HG02571 (cell line): ENCODE data around the gene ADRA1B.

ENCODE experiments used
- ATAC-seq: cut with Tn5 transposase; IDR thresholded peaks from one replicate; pipeline ENCODE4 v1.9.1; 2021; ENCODE audit warnings: mild to moderate bottlenecking, moderate library complexity; ENCODE audit not compliant: unreplicated experiment

ADRA1B gene

DNA sequence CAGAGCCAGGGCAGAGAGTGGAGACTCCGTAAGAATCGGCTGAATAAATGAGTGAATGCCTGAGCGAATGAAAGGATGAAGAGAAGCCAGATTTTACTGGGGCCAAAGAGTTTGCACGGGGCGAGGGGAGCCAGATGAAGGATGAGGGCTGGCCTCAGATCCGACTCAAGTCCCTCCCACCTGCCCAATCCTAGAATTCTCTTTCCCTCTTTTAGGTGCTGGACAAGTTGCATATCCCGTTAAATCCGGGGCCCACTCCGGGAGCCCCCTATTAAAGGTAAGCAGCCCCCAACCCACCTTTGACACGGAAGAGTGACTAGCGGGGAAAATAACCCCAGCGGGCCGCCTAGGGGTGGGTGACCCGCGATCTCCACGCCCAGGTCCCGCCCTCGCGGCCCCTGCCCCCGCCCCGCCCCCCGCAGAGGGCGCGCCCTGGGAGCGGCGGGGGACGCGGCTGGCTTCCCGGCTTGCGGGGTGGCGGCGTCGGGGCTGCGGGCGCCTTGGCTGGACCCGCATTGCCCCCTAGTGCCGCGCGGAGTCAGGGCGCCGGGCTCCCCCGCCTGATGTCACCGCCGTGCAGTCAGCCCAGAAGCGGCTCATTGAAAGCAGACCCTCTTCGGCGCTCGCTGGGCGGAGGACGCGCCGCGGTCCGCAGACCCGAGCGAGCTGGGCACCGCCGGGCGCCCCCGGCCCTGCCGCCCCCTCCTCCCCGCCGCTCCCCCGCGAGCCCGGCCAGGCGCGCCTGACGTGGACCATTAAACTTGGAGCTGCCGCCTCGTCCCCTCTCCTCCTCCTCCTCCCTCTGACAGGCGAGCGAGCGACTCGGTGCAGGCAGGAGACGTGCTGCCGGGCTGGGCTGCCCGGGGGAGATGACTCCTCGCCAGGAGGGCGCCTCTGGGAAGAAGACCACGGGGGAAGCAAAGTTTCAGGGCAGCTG, at the start of gene ADRA1B:
ADRA1B (plus strand) TSS at position 579 of the 937 bp plus-strand sequence. CDS start 424 bp downstream, outside the sequence.
- ATAC-seq, result no peak

DNA sequence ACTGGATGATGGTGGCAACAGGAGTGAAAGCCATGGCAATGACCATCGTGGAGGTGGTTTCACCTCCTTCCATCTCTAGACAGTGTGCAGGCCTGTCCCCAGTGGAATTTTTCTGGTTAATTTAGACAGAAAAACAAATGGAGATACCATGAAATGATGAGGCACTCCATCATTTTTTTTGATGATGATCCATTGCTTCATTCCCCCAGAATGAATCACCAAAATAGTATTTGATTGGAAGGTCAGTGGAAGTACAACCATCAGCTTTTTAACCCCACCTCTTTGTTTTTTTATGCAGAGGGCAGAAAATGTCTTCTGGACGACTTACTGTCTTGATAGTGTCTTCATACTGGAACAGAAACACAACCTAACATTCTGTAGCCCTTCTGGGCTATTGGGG, 42.6 kb upstream of the ADRA1B start:
- no peak for ATAC-seq

DNA sequence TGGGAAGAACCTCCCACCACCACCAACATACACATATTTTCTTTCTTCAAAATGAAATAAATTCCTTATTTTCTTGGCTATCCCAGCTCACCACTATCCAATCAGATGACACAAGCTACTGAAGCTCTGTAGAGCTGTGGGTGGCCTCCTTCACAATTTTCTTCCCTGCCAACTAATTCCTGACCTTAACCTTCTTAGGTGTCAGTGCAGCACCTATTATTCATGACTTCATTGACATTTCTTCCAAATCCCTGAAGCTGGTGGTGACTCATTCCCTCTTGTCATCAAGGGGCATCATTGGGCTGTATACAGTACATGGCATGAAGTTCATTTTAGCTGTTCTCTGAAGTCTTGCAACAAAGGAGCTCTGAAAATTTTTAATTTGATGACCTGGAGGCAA, 42.0 kb upstream of the ADRA1B start:
- no peak for ATAC-seq

DNA sequence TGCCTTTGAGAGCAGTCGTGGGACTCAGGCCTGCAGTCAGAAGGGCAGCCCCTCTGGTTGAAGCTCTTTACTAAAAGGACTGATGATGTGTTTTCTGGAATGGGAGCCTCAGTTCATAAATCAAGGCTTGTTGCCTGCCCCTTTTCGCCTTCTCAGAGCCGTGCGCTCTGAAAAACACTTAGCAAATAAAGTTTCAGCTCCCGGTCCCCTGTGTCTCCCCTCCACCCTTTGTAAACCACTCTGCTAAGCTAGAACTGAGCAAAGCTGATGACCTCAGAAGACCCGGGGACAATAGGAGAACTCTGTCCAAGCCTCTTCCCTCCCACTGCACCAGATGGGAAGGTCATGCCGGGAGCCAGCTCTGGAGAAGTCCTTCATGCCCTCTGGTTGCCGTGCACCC, 39.3 kb upstream of the ADRA1B start:
- ATAC-seq, result no peak

DNA sequence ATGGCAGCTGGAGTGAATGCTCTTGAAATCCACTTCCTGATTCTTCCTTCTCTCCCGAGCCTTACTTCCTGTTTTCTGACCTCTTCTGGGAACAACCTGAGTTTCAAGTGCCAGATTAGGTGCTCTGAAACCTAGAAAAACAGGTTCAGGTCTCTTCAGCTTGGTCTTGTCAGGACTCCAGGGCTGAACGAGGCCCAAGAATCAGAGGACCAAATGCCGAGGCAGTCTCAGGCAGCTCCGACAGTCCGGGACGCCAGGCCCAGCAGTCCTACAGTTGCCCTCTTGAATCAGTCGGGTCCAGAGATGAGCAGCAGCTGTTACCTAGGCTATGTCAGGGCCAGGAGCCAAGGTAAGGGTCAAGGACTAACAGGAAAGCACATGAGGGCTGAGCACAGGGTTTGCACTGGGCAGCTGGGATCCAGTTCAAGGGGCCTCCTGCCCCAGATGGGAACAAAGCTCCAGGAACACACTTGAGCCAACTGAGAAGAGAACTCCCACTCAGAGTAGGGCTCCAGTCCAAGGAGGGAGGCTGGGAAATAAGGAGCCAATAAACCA, 38.3 kb upstream of the ADRA1B start:
- no peak for ATAC-seq

DNA sequence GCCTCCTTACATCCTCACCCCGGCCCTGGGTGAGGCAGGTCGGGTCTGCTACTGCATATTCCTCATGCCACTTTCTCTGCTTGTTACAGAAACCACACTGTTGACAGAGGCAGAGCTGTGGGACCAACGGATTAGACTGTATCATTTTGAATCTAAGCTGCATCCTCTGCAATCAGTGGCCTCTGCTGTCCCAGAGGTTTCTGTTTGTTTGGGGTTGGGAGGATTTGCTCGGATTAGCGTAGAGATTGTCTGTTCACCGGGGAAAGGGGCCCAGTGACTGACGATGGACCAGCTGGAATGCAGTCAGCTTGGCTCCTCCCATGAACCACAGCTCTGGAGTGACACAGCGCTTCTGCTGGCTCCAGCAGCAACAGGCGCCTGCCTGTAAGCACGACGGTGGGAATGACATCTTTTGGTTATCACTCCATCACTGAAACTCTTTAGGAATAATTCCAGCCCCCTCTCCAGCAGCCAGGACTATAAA, 37.3 kb upstream of the ADRA1B start:
- ATAC-seq, result no peak

DNA sequence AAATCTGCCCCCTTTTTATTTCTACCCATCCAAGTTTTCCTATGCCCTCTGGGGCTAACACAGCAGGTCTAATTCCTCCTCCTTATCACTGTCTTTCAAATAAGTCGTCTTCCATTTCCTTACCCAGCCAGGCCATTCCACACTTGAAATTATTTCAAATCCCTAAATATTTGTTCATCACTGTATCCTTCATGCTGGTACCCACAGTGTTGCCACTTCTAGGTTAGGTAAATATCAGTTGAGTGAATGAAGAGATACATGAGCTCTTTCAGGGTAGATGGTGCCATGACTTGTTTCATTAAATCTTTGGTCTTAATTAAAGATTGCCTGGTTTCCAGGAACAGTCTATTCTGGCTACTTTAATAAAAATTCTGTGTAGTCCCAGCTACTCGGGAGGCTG, 35.6 kb upstream of the ADRA1B start:
- ATAC-seq, result no peak

DNA sequence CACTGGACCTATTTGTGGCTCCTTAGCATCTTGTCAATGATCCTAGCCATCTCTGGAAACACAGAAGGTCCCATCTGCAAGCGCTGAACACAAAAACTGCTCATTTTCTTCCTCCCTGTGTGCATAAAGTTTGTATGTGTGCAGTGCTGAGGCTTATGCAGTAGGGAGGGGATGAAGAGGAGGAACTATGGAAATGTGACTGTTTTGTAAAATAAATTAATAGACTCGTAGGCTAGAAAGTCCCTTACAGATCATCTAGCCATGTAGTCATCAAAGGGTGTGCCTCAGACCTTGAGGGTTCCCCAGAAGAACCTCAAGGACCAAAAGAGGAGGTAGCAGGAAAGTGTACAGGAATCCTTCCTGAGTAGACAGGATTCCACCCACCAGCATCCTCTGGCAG, 34.3 kb upstream of the ADRA1B start:
- no peak for ATAC-seq

DNA sequence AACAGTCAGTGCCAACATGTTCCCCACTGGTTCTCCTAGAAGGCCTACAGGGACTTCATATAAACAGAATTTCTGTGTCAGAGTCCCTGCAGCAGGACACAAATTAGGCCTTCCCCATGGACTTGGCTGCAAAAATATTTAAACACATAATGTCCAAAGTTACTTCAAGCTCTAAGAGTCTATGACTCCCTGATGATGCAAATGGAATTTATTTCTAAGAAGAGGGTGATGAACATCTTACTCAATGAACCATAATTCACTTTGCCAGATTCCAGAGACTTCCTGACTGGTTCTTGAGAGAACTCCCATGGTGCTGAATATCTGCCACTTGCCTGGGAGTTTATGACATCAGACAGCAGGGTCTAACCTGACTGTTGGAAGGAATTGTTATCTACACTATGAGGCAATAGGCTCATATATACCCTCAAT, 32.7 kb upstream of the ADRA1B start:
- ATAC-seq, result no peak

DNA sequence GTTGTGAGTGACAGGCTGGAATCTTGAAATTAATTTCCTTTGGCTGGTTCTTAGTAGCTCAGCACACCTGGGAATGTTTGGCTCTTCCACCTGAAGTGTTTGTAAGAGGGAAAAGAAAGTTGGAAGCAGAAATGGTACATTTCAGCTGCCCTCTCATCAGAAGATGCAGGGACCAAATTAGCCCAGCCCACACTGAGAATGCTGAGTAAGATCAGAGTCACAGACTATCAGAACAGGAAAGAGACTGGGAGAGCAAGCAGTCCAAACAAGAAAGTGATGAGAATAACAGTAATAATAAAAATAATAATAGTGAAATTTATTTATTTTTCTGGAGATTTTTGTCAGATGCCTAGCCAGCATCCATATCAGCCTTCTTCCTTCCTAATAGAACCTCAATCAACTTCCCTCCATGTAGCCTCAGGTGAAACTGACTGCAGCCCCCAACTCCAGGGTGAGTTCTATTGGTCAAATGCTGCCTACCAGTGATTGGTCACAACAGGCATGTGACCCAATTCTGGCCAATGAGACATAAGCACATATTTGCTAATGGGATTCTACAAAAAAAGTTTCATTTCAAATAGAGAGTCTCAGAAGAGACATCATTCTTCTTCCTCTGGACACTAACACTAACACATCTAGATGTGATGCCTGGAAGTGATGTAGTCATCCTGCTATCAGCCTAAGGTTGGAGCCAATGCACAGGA, 31.2 kb upstream of the ADRA1B start:
- no peak for ATAC-seq

DNA sequence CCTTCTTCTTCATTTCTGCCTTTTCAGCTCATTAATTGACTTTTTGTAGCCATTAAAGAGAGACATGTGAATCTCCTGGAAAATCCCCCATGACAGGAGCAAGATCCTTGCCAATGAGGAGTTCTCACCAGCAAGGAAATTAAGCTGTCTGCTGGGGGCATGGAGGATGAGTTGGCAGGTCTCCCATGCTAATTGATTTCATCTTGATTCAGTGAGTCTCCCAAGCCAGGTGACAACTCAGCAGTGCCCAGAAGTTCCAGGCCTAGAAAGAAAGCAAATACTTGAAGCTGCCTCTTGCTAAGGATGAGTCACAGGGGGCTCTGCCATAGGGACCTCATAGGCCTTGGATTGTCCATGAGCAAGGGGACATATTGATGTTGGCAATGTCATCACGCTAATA, 30.0 kb upstream of the ADRA1B start:
- no peak for ATAC-seq

DNA sequence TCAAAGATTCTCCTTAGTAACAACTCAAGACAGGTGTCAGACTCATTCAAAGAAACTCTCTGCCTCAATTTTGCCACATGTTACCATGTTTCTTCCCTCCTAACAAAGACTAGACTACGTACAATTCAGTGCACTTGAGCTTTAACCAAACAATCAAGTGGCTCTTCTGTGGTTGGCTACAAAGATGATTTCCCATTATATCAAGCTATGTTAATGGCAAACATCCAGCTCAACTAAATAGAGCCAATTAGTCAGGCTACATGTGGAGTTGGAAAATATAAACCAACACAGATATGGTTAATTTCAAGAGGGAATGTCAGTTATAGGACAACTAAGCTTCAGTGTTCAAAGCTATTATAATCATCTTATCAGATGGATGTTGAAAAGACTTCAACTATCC, 29.2 kb upstream of the ADRA1B start:
- ATAC-seq, result no peak

DNA sequence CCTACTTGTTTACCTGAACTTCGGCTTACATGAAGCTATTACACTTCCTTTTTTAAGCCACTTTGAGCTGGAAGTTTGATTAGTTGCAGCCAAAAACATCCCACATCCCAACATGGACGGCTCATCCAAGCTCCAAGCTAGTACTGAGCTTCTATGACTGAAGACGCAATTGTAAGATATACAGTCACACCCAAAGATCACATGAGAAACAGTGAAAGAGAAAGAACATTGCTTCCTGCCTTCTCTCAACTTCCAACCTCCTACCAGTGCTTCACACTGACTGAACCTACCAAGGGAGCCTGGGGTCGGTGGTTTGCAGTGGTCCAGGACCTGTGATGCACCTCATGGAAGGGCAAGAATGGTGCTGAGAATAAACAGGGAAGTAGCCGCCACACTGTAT, 27.4 kb upstream of the ADRA1B start:
- no peak for ATAC-seq

DNA sequence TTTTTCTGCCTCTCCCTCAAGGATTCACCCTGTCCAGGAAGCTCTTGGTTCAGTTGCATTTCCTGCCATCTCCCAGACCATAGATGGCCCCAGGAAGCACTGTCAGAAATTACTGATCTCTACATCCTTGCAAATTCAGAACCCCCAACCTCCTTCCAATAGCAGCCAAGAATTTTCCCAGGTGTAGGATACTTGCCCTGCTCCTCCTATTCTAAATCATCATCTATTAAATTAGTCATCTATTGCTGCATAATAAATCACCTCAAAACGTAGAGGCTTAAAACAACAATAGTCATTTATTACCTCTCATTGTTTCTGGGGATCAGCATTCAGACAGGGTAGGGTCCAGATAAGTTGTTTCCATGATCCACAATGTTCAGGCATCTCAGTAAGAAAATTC, 26.1 kb upstream of the ADRA1B start:
- ATAC-seq, result no peak

DNA sequence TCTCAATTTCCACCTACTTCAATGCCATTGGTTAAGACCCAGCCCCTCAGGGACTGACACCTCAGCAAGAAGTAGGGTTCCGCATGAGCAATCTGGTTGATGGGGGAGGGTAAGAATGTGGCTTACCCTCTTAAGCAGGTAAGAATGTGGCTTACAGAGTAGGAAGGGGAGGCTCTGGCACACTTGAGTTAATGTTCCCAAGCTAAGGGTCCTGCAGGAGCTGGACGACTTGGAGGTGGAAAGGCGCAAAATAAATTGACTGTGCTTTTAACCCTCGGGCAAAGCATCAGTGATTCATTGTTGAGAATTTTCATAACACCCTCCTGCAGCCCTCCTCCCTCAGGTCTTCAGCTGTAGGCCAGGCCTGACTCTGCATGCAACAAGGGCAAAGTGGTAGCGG, 24.9 kb upstream of the ADRA1B start:
- ATAC-seq, result no peak

DNA sequence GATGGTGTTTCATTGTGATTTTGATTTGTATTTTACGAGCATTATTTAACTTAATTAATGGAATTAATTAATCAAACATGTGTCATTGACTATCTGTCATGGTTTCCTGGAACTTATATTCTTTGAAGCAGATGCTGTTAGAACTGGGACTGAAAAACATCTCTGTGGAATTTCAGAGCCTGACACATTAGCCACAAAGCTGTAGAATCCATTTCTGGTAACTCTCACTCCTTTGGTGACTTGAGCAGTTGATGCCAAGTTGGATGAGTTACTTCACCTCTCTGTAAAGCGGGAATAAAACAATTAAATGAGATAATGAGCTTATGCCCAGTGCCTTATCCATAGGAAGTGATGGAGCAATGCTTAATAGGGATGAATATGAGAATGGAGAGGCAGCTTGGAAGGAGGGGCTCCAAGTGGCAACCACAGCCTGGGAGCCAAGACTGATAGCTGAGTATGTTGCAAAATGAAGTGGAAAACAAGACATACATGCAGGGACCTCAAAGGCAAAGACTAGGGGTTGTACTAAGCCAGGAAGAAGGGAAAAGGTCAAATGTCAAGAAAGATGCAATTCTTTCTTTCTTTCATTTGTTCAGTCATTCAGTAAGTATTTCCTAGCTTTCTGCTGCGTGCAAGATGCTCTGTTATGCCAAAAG, 23.1 kb upstream of the ADRA1B start:
- ATAC-seq, result no peak

DNA sequence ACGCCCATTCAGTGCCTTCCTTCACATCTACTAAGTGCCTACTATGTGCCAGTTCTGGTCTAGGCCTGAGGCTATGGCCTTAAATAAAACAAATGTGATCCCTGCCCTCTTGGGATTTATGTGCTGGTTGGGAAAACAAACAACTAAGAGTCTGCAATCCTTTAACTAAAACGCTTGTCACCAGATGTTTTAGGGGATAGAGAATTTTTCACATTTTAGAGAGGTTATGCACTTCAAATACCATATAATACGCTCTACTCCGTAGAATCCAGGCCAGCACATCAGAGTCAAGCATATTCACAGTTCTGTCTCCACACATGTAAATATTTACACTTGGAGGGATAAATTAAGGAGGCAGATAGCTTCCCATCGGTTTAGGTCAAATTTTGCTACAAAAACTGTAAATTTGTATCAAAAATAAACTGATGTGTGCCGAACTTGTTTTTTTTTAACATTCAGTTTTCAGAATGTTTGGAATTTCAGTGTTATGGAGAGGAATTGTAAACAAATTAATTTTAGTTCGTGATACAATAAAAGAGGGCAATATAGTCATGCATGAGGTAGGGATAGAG, 22.0 kb upstream of the ADRA1B start:
- ATAC-seq, result no peak

DNA sequence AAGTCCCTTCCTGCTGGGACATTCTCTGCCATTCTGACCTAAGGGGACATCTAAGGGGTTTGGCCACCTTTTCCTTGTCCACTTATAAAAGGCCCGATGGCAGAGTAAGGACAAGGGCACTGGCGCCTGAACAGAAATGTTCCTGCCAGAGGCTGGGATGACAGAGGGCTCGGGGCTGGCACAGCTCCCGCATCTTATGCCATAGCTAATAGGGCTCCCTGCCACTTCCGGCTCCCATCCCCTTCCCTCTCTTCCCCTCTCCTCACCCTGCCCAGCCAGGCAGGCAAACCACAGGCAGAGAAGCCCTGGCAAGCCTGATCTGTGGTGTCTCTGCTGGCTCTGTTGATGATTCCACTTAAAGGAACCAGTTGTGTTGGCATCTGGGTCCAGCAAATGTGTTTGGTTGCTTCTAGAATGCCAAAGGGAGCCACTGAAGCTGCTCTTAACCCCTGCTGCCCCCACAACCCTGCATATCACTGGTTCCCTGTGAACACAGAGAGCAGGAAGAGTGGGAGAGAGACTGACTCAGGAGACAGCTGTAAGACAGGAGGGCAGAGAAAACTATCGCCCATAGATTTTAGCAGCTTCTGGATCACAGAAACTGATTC, 18.4 kb upstream of the ADRA1B start:
- ATAC-seq, result no peak

DNA sequence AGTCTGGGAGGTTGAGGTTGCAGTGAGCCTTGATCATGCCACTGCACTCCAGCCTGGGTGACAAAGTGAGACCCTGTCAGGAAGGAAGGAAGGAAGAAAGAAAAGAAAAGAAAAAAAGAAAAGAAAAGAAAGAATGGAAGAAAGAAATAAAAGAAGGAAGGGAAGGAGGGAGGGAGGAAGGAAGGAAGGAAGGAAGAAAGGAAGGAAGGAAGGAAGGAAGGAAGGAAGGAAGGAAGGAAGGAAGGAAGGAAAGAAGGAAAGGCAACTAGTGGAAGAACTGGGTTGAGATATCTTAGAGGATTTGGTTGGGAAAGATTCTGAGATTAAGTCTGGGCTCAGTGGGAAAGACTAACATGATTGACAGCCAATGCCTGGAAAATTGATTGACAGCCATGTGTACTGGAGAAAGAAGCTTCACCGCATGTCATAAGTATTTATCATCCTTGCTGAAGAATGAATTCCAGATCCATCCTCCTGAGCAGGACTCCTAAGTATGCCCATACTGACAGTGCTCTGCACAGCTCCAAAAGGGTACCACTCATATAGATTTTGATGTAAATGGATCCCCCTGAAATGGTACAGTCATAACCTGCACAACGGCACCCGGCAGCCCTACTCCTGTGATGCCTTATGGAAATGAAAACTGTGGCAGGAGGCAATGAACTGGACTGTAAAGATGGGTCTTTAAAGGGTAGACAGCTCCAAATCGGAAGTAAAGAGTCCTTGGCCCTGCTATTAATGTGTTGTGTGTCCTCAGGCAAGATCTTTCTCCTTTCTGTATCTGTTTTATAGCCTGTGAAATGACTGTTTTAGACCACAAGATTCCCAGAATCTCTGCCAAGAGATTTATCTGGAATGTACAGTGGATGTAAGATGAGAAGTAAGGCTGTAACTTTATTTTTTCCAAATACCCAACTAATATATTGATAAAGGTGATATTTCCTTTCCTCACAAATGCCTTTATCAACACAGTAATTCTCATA, 16.9 kb upstream of the ADRA1B start:
- no peak for ATAC-seq
